OCI-LY1 (cell line): ENCODE measurements around the gene C1orf52.
A peak's percentile ranks its signal among the peaks of the same experiment; 100 is the strongest.

ENCODE experiments used
- EZH2 ChIP-seq: fragments of 200-600 bp; sonication (generic), shearing (Covaris generic); IDR thresholded peaks from 2 replicates; pipeline ENCODE4 v1.8.0; 2017; ENCODE audit warnings: borderline replicate concordance, mixed run types, mild to moderate bottlenecking, antibody characterized with exemption, low read length, moderate library complexity, mixed read lengths
- TF ChIP-seq, protein P1 (sequence below): fragments of 200-600 bp; sonication (generic), shearing (Covaris generic); IDR thresholded peaks from 2 replicates; pipeline ENCODE4 v1.5.1; 2017; ENCODE audit warnings: mild to moderate bottlenecking, antibody characterized with exemption, low read length, moderate library complexity, mixed read lengths

- TF ChIP-seq, protein P1, sequence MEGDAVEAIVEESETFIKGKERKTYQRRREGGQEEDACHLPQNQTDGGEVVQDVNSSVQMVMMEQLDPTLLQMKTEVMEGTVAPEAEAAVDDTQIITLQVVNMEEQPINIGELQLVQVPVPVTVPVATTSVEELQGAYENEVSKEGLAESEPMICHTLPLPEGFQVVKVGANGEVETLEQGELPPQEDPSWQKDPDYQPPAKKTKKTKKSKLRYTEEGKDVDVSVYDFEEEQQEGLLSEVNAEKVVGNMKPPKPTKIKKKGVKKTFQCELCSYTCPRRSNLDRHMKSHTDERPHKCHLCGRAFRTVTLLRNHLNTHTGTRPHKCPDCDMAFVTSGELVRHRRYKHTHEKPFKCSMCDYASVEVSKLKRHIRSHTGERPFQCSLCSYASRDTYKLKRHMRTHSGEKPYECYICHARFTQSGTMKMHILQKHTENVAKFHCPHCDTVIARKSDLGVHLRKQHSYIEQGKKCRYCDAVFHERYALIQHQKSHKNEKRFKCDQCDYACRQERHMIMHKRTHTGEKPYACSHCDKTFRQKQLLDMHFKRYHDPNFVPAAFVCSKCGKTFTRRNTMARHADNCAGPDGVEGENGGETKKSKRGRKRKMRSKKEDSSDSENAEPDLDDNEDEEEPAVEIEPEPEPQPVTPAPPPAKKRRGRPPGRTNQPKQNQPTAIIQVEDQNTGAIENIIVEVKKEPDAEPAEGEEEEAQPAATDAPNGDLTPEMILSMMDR, result peak; percentile 98
- no peak for TF ChIP-seq EZH2
These were observed 48.7 kb upstream of the C1orf52 start for GRCh38 chr1:85307987-85308832.
